ENCODE data around the gene IL31.

Gene IL31

GRCh38 chr12:122166422-122167349 lies 7.3 kb downstream of the IL31 start:
- TF ChIP-seq EZH2 (optimal IDR thresholded peaks at IDR 0.05; ENCODE audit: low read depth, low read length) (no peak), EZH2phosphoT487 (IDR thresholded peaks at IDR 0.05; ENCODE audit: low read length) (no peak), CTCF (IDR thresholded peaks at IDR 0.05; ENCODE audit: low read length) (no peak)
- no peak for DNase-seq
- Histone ChIP-seq H3K27ac (ENCODE audit: low read length) (no peak overlapping the region), H3K9me3 (replicated peaks; ENCODE audit: insufficient read depth, low read length) (no peaks in the 10 kb centered on the region), H4K20me1 (ENCODE audit: insufficient read depth, low read length) (no peaks in the 10 kb centered on the region), H3K79me2 (ENCODE audit: low read length) (no peaks in the 10 kb centered on the region), H2AFZ (ENCODE audit: low read length) (no peak overlapping the region), H3F3A (ENCODE audit: insufficient read depth, low read length) (no peaks in the 10 kb centered on the region), H3K27me3 (replicated peaks; ENCODE audit: insufficient read depth, low read length) (no peaks in the 10 kb centered on the region), H3K9ac (ENCODE audit: low read length) (no peak overlapping the region), H3K4me2 (ENCODE audit: low read depth, low read length) (no peak overlapping the region), H3K4me3 (ENCODE audit: low read length) (no peak overlapping the region), H3K9me2 (replicated peaks; ENCODE audit: insufficient read depth, low read length) (no peaks in the 10 kb centered on the region), H3K36me3 (replicated peaks; ENCODE audit: insufficient read depth, low read length) (no peaks in the 10 kb centered on the region), H3K4me1 (ENCODE audit: low read length) (no peaks in the 10 kb centered on the region)

- no peaks in the 10 kb centered on the region for H3K9me2 ChIP-seq (replicated peaks; ENCODE audit: insufficient read depth, low read length)
- H2AFZ ChIP-seq (ENCODE audit: low read length), result no peak overlapping the region
- no peaks in the 10 kb centered on the region for H4K20me1 ChIP-seq (ENCODE audit: insufficient read depth, low read length)
- no peak overlapping the region for H3K4me2 ChIP-seq (ENCODE audit: low read depth, low read length)
- no peak for DNase-seq
- no peaks in the 10 kb centered on the region for H3K27me3 ChIP-seq (replicated peaks; ENCODE audit: insufficient read depth, low read length)
- no peaks in the 10 kb centered on the region for H3K36me3 ChIP-seq (replicated peaks; ENCODE audit: insufficient read depth, low read length)
- H3K9me3 ChIP-seq (replicated peaks; ENCODE audit: insufficient read depth, low read length), result no peaks in the 10 kb centered on the region
- no peaks in the 10 kb centered on the region for H3K79me2 ChIP-seq (ENCODE audit: low read length)
- no peak overlapping the region for H3K9ac ChIP-seq (ENCODE audit: low read length)
- TF ChIP-seq CTCF (IDR thresholded peaks at IDR 0.05; ENCODE audit: low read length), result no peak
- H3K4me1 ChIP-seq (ENCODE audit: low read length), result no peaks in the 10 kb centered on the region
- no peak overlapping the region for H3K4me3 ChIP-seq (ENCODE audit: low read length)
- no peaks in the 10 kb centered on the region for H3F3A ChIP-seq (ENCODE audit: insufficient read depth, low read length)
- no peak overlapping the region for H3K27ac ChIP-seq (ENCODE audit: low read length)
These were observed 11.0 kb downstream of the IL31 start for GRCh38 chr12:122162976-122163375.

- Histone ChIP-seq H3F3A (ENCODE audit: insufficient read depth, low read length) (no peaks in the 10 kb centered on the region), H4K20me1 (ENCODE audit: insufficient read depth, low read length) (no peaks in the 10 kb centered on the region), H3K9ac (ENCODE audit: low read length) (no peak overlapping the region), H3K4me2 (ENCODE audit: low read depth, low read length) (no peak overlapping the region), H3K27me3 (replicated peaks; ENCODE audit: insufficient read depth, low read length) (no peaks in the 10 kb centered on the region), H3K9me2 (replicated peaks; ENCODE audit: insufficient read depth, low read length) (no peaks in the 10 kb centered on the region), H3K4me1 (ENCODE audit: low read length) (no peaks in the 10 kb centered on the region), H3K79me2 (ENCODE audit: low read length) (no peaks in the 10 kb centered on the region), H3K36me3 (replicated peaks; ENCODE audit: insufficient read depth, low read length) (no peaks in the 10 kb centered on the region), H3K9me3 (replicated peaks; ENCODE audit: insufficient read depth, low read length) (no peaks in the 10 kb centered on the region), H3K4me3 (ENCODE audit: low read length) (no peak overlapping the region), H3K27ac (ENCODE audit: low read length) (no peak overlapping the region), H2AFZ (ENCODE audit: low read length) (no peak overlapping the region)
- TF ChIP-seq CTCF (IDR thresholded peaks at IDR 0.05; ENCODE audit: low read length) (no peak), EZH2phosphoT487 (IDR thresholded peaks at IDR 0.05; ENCODE audit: low read length) (no peak), EZH2 (optimal IDR thresholded peaks at IDR 0.05; ENCODE audit: low read depth, low read length) (no peak)
- DNase-seq, result no peak
These were observed 12.3 kb downstream of the IL31 start for GRCh38 chr12:122161682-122162081.
